ENCODE data around the gene DYRK1A.

Gene DYRK1A

GRCh38 chr21:37450445-37450941 is 83.9 kb downstream of the DYRK1A start:
- no peak for DNase-seq (ENCODE audit: low read depth)

- no peak for DNase-seq (ENCODE audit: low read depth)
Measured at GRCh38 chr21:37451446-37451845, 84.9 kb downstream of the DYRK1A start.

GRCh38 chr21:37452227-37452626 is 85.7 kb downstream of the DYRK1A start:
- DNase-seq (ENCODE audit: low read depth), result no peak

- no peak for DNase-seq (ENCODE audit: low read depth)
Measured at GRCh38 chr21:37453350-37453749, 86.8 kb downstream of the DYRK1A start.

DNA sequence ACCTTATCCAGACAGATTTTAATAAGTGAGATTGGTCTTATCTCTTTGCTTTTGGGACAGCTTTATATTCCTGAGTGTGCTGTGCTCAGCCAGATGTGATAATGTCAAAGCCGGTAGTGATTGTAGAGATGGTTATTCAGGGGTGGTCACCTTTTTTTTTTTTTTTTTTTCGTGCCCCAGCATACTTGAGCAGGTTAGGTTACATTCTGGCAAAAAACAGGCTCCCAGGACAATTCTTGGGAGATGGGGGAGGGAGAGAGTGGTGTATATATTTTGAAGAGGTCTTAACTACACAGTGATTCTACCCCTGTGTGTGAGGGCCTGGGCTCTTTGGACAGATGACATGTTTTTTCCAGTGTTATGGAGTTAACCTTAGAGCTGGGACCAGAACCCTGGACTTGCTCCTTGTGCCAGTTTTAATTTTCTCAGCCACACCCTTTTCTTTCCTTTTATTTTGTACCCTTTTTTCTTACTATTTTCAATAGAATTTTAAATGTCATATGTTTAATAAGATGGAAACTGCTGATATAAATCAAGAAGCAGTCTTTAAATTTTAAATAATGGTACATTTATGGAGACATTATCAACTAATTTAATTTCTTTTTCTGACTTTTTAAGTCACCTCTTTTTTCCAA is 88.4 kb downstream of the DYRK1A start:
- no peak for DNase-seq (ENCODE audit: low read depth)

- no peak for DNase-seq (ENCODE audit: low read depth)
Measured at GRCh38 chr21:37455504-37455911, 88.9 kb downstream of the DYRK1A start.

GRCh38 chr21:37458669-37459276 is 92.2 kb downstream of the DYRK1A start:
- no peak for DNase-seq (ENCODE audit: low read depth)

DNA sequence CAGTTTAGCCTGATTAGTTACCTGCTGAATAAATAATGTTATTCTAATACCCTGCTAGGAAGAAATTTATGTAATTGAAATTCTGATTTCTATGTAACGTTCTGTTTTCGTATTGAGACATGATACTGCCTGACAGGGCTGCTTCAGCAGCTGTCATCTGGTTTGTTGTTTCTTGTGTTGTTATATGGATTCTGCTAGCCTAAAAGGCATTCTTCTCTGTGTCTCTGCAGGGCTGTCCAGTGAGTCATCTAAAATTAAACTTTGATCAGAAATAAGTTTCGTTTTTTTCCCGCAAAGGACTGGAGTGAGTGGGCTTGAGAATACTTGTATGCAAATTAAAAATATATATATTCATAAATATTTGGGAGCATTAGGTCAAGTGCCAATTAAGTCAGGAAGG is 93.0 kb downstream of the DYRK1A start:
- no peak for DNase-seq (ENCODE audit: low read depth)

DNA sequence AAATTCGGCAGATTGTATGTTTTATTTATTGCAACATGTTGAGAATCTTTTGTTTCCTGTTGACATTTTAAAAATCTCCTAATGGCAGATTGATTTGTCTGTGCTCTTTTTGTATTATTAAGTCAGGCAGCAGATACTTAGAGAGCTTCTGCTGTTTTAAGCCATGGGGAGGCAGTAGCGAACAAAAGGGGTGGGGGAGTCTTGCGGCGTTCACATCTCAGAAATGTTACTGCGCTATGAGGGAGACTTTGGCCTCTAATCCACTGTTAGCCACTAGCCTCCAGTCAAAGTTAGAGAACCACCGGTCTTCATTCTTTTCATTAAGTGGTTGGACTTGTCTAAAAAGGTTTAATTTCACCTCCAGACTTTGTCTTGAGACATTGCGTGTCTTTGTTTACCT is 93.6 kb downstream of the DYRK1A start:
- DNase-seq (ENCODE audit: low read depth), result no peak

DNA sequence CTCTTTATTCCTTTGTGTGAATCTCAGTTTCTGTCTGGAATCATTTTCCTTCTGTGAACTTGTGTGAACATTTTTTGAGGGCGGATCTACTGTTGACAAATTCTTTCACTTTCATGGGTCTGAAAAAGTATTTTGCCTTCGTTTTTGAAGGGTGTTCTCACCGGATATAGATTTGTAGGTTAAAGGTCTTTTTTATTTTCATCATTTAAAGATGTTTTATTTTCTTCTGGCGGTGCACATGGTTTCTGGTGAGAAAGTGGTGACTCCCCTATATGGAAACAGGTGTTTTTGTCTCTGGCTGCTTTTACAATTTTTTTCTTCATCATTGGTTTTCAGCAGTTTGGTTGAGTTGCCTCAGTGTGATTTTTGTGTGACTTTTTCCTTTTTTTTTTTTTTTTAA is 94.9 kb downstream of the DYRK1A start:
- DNase-seq (ENCODE audit: low read depth), result no peak

DNA sequence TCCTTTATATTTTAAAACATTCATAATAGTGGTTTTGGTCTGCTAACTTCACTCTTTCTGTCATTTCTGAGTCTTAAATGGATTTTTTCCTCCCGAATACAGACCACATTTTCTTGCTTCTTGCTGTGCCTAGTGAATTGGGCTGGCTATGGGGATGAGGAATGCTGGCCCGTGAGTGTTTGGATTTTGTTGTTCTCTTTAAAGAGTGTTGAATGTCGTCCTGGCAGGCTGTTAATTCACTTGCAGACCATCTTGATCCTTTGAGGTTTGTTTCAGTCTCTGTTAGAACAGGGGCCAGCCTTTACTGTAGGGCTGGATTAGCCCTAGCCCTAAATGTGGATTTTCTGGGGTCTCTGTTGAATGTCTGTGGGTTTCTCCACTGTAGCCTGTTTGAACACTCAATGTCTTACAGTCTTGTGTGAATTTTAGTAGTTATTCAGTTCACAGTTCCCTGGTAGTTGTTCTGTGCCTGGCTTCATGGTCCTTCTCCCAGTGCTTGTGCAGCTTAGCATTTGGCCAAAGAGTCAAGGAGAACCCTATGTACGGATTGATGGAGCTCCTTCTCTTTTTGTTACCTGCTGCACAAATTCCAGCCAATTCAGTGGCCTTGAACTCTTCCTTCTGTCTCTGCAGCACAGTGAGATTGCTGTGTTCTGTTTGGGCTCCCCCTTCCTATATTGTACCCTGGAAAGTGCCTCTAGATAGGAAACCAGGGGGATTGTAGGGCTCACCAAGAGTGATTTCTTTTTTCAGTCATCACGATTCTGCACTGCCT is 95.7 kb downstream of the DYRK1A start:
- DNase-seq (ENCODE audit: low read depth), result no peak

GRCh38 chr21:37463083-37463801 is 96.7 kb downstream of the DYRK1A start:
- DNase-seq (ENCODE audit: low read depth), result no peak

- no peak for DNase-seq (ENCODE audit: low read depth)
Measured at GRCh38 chr21:37467082-37467481, 100.5 kb downstream of the DYRK1A start.

DNA sequence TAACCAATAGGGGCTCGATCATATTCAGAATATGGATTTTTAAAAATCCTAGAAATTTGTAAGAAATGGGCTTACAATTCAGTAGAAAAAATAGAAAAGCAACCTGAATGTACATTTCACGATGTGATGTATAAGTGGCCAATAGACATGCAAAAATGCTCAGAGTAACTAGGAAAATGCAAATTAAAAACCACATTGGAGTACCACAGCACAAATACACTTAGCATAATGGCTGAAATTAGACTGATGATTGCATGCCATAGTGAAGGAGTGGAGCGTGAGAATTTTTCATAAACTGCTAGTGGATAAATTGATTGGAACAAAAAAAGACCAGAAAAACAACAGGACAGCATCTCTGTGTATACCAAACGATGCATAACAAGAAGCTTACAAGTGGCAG is 102.3 kb downstream of the DYRK1A start:
- DNase-seq (ENCODE audit: low read depth), result no peak

- no peak for DNase-seq (ENCODE audit: low read depth)
Measured at GRCh38 chr21:37469441-37469840, 102.9 kb downstream of the DYRK1A start.

GRCh38 chr21:37472581-37472980 is 106.0 kb downstream of the DYRK1A start:
- no peak for DNase-seq (ENCODE audit: low read depth)

DNA sequence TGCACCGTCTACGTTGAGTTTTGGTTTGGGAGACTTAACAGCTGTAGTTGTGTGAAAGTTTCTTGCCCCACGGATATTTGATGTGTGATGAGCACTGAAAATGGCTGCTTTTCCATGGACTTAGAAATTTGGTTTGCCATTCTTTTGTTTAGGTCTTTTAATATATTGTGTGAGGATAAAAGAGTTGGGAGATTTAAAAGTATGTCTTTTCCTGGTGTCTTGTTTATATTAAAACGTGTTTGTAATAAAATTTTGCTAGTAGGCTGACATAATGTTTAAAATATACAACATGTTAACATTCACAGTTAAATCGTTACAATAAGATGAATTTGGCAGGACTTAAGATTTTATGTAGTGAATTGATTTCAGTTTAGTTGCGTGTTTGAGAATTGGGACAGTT is 106.9 kb downstream of the DYRK1A start:
- no peak for DNase-seq (ENCODE audit: low read depth)

DNA sequence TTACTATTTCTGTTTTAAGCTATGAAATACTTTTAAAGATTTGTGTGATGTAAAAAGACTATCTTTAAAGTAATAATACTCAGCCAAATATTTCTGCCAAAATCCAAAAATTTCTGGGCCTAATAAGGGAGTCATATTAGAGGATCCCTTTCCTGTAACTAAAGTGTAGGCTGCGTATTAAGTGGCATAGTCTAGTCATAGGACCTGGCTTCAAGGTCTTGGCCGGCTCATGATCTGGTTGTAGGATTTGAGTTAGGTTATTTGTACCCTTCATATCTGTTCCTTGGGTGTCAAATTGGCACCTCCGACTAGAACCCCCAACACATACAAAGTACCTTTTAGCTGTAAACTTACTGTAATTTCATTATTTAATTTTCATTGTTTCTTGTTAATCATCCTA is 107.8 kb downstream of the DYRK1A start:
- no peak for DNase-seq (ENCODE audit: low read depth)

- DNase-seq (ENCODE audit: low read depth), result no peak
Measured at GRCh38 chr21:37475186-37475868, 108.8 kb downstream of the DYRK1A start.

GRCh38 chr21:37478794-37479193 is 112.2 kb downstream of the DYRK1A start:
- no peak for DNase-seq (ENCODE audit: low read depth)

DNA sequence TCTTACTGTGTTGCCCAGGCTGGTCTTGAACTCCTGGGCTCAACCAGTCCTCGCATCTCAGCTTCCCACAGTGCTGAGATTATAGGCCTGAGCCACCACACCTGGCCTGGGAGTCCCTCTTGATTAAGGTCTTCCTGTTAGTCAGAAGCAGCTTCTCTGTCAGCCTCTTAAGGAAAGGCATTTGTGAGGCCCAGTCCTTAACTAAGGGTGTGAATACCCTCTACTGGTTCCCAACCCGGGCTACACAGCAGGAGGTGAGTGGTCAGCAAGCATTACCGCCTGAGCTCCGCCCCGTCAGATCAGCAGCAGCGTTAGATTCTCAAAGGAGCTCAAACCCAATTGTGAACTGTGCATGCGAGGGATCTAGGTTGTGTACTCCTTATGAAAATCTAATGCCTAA is 117.2 kb downstream of the DYRK1A start:
- no peak for DNase-seq (ENCODE audit: low read depth)
